ENCODE results near the gene CCNJL. TPM values are rescaled to one million over a fixed set of nuclear protein-coding genes. Genes with fewer than 3 reads are reported as not detected.

CCNJL gene
- total RNA-seq, 1 experiment from 2014 or later = 7.0 TPM

DNA sequence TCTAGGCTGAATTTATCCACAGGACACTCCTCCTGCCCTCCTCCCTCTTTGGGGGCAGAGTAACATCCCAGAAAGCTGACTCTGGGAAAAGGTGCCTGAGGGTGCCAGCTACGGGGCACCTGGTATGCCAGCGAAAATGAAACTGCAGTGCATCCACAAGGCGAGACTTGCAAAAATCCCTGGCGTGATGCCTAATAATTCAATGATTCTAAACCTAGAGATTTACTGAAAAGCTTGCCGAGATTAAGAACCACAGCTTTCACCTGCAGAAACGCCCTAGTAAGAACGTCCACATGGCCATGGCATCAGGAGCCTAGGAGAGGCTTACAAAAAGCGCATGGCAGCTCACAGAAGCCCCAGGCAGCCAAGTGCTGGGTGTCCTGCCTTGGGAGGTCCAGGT lies 20.9 kb downstream of the CCNJL start:
- DNase-seq (ENCODE audit: low read depth) = no peak

DNA sequence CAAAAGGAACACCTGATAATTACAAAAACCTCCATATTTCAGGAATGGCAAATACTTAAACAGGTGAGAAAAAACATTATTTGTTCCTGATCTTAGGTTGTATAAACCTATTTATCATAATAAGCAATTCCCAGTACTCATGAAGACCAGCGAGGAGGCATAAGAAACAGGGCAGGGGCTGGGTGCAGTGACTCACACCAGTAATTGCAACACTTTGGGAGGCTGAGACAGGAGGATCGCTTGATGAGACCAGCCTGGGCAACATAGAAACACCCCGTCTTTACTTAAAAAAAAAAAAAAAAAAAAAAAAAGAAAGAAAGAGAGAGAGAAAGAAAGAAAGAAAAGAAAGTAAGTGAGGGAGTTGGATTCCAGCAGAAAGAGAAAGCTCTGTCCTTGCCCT lies 21.6 kb downstream of the CCNJL start:
- DNase-seq (ENCODE audit: low read depth) = no peak

DNA sequence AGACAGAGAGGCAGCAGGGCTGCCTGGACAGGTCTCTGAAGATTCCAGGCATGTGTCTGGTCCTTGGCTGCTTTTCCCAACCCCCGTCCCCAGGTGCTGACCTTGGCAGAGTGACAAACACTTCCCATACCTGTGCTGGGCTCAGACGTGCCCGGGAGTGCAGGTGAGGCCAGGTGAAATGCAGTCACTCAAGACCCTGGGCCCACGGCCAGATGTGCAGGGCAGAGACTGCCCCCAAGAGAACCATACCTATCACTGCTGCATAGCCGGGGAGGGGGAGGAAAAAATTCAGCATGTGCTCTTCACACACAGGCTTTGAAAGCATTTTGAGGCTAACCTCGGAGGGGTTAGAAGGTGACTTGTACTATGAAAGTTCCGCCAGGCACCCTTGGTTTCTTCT lies 22.6 kb downstream of the CCNJL start:
- no peak for DNase-seq (ENCODE audit: low read depth)

DNA sequence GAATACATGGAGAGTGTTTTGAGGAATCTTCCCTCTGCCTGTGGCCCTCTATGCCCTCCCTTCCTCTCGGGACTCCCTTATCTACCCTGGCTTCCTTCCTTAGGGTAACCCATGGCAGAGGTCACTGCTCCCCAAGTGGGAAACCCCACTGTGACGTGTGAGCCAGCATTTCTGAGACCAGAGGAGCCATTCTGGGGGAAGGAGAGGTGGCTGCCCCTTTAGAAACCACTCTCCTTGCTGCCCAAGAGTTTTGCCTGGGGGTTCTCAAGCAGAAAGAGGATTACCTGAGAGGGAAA lies 23.1 kb downstream of the CCNJL start:
- DNase-seq (ENCODE audit: low read depth) = no peak

DNA sequence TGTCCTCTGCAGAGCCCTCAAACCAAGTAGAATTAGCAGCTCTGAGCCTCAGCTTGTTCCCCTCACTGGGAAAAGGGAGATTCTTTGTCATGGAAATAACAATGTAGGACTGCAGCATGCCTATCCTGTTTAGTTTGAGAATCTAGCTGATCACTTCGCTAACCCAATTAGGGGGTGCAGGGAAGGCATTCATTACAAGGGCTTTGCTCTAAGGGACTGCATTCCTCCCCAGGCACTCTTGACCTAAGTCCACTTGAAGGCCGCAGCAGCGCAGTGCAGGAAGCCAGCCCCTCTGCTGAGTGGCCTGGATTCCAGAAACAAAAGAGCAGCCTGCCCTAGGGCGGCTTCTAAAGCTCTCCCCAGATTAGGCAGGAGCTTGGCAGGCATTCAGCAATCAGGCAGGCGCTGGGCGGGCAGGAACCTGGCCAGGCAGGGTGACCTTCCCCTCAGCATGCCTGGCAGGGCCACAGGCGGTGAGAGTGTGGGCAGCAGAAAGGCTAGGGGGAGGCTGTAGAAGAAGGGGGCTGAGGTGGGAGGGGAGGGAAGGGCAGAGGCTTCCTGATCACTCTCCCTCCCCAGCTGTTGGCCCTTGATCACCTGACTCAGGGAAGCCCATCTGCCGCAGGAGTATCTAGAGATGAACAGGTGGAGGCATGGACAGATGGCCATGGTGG lies 24.8 kb downstream of the CCNJL start:
- peak; percentile 45 for DNase-seq (ENCODE audit: low read depth)

DNA sequence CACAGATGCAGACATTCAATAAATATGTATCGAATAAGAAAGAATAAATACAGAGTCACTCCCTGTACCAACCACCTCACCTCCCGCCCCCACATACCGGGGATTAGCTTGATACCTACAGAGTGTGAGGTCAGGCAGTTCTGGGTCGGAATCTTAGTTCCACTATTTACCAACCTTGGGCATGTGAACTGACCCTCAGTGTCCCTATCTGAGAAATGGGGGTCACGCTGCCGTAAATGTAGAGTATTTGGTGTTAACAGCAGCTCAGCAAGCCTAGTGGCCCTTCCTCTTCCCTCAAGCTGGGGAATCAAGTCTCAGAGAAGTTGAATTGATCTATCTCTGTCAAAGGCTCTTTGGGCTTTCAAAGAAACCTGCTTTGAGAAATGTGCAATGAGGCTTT lies 25.4 kb downstream of the CCNJL start:
- DNase-seq (ENCODE audit: low read depth) = no peak

DNA sequence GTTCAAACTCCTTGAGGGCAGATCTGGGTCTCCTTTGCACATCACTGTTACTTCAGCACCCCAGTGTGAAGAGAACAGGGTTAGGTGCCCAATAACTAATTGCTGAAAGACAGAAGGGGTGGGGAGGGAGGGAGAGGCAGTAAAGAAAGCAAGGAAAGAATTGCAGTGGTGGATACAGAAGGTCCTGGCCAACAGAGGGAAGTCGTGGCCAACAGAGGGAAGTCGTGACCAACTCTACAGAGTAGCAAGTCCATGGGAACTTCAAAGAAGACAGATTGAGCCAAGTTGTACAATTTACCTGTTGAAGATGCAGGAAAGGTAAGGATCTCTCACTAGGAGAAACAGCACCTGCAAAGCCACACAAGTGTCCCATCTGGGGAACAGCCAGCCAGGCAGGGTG lies 27.0 kb downstream of the CCNJL start:
- no peak for DNase-seq (ENCODE audit: low read depth)

DNA sequence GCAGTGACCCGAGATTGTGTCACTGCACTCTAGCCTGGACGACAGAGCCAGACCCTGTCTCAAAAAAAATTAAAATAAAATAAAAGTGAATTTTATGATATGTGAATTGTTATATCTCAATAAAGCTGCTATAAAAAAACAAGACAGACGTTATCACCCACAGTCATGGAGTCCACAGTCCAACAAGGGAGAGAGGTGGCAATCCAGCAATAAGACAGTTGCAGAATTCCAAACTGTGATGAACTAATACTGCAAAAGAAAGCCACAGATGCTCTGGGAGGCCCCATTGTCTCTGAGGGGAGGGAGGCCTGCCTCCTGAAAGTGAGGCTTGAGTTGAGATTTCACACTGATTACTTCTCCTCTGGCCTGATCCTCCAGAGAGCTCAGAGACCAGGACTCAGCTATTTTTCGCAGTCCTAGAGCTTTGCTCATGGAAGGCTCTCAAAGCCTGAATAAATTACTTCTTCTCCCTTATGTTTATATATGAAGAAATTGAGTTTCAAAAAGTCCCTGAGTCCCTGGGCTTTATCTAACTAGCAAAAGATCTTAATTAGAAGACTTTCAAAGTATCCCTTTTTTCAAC lies 28.0 kb downstream of the CCNJL start:
- DNase-seq (ENCODE audit: low read depth) = no peak

DNA sequence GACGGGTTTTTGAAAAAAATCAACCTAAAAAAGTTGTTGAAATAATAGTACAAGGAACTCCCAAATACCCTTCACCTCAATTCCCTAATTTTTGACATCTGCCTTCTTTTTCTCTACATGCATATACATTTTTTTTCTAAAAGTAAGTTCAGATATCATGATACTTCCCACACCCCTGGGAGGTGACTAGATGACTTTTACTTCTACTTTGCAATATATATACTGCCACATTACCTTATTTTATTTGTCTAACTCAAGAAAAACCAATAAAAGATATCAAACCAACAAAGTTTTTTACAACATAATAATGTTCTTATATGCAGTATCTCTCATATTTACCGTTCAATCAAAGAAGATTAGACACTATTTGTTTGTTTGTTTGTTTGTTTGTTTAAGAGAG lies 31.1 kb downstream of the CCNJL start:
- no peak for DNase-seq (ENCODE audit: low read depth)

DNA sequence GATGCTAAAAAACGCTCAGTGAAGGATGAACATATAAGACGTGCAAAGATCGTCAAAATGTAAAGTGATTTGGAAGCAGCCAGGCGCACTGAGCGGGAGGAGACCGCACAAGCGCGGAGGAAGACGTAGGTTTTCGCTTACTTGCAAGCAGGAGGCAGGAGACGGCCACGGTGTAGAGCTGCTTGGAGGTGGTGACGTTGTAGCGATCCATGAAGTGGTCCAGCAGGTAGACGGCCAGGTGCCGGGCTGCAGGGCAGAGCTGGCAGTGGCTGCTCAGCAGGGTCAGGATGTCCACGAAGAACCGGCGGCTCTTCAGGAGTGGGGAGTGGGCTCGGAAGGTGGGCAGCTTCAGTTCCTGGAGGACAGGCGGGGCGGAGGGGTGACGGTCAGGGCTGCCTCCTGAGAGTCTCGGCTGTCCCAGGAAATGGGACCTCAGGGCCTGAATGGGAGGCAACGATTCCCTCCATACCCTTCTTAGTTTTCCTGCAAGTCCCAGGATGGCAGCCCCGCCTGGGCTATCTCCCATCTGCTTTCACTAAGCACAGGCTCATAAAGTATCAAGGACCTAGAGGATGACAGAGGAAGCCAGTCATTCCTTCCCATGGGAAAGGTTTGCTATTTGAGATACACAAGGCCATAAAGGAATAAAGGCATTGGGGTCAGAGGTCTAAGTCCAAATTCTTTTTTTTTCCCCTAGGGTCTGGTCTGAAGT lies 31.8 kb downstream of the CCNJL start:
- DNase-seq (ENCODE audit: low read depth) = no peak

DNA sequence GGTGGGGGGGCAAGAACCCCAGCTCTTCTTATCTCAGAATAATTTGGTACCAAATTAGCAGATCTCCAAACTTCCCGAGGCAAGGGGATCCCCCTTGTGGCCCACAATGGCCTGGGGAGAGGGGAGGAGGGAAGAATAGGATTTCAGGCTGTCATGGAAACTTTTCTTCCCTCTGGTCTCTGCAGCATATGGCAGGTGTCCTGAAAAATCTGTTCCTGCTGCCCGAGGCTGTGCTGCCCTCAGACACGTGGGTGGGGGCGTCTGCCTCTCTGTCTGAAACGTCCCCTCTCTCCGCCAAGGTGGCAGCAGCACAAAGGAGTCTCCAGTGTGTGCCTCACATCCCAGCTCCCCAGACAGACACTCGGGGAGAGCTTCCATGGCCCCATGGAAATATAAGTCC lies 34.0 kb downstream of the CCNJL start:
- no peak for DNase-seq (ENCODE audit: low read depth)

DNA sequence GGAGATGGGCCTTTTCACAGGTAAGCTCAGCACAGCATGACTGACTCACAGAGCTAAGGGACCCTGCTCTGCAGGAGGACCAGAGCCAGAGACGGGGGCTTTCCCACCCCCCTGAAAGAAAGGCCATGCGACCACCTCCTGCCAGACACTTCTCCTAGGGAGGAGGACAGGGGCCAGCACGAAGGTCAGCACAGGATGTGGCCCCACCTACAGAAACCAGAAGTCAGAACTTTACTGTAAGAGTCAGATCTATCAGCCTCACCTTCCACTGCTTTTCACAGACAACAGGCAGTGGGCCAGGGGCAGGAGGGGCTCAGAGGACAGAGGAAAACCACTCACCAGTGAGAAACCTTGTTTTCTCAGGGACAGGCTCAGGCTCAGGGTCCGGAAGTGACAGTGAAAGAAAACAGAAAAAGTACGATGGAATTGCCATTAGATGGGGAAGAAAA lies 37.9 kb downstream of the CCNJL start:
- no peak for DNase-seq (ENCODE audit: low read depth)

DNA sequence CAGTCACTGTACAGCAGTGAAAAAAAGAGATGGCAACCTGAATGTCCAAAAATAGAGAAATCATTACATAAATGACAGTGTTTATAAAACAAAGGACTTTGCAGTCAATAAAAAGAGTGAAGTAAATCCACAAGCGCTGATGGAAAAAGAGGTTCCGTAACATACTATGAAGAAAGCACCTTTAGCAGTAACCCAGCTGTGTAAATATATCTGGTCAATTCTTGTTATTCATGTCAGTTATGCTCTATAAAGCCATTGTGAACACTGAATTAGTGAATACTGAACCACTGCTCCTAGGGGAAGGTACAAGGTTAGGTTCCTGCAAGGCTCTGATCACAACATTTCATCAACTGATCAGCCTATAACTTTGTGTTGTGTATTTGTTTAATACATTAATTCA lies 39.5 kb downstream of the CCNJL start:
- no peak for DNase-seq (ENCODE audit: low read depth)

DNA sequence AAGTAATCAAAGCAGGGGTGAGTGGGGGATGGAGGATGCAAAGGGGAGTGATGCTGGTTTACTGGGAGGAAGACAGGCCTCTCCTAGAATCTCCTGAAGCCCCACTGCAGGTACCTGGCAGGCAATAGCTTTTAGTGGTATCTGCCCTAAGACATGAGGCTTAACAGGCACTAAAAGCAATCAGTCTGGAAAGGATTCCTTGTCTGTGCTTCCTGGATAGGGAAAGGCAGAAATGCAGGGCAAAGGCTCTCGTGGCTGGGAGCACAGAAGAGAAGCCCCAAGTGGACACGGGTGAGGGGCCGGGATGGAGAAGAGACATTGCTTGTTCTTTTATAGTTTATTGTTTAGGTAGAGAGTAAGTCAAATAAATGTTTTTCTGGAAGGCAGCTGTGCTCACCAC lies 40.1 kb downstream of the CCNJL start:
- DNase-seq (ENCODE audit: low read depth) = no peak

DNA sequence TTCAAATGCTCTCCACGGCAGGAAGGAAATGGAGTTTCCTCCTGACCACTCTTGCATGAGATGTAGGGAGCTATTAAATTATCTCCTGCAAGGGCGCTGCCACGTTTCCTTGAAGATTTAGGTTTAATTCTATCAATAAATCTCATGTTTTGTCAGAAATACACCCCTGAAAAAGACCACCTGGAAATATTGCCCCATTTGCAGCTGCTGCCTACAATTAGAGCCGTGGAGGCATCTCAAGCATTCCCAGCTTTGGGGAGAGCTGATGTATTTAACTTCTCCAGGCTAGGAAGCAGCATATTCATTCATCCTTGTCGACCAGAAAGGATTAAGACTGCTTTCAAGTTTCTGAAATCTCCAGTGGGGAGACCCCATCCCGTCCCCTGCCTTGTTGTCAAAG lies 40.5 kb downstream of the CCNJL start:
- no peak for DNase-seq (ENCODE audit: low read depth)

DNA sequence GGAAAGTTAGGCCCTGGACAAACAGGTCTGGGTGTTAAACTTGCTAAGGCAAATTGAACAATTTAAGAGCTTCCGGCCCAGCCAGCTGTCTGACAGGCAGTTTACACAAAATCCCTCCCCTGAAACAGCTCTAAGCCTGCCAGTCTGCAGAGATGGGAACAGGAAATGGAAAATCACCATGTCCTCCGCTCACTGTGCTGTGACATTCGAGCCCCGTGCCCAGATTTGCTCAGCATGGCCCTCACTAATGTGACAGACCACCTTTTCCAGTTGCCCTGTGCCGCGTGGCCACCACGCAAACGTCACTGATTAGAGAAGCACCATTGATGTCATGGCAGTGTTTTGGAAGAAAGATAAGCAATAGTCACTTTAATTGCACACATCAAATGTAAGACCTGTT lies 41.0 kb downstream of the CCNJL start:
- DNase-seq (ENCODE audit: low read depth) = no peak

DNA sequence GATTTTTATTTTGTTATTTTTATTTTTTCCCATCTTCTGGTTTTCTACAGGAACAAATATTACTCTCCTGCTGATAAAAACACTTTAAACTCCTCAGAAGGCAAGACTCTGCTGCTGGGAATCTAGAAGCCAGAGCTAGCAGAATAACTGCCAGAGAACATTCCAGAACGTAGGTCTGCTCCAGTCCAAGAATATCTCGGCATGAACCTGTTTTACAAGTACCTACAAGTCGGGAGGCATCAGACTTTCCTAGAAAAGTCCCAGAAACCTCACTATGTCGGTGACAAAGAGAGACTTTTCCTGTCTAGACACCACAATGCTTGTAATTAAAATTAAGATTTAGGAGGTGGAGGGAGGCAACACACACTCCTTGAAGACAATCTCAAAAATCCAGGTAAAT lies 41.7 kb downstream of the CCNJL start:
- DNase-seq (ENCODE audit: low read depth) = no peak

DNA sequence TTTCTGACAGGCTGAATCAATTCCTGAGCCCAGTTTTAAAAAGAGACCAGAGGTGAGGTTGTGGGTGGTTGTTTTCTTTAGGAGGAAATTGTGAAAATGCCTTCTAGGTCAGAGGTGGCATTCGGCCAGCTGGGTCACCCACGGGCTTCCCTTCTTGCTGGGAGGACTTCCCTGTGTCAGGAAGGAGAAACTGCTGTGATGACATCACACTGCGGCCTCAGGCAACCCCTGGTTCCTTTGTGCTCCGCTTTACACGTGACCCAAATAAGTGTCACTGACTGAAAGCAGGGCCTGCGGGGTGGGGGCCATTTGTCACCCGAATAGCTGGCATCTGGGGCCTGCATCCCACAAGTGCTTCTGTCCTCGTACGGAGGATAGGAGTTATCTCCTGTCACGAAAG lies 43.3 kb downstream of the CCNJL start:
- DNase-seq (ENCODE audit: low read depth) = peak; percentile 66

DNA sequence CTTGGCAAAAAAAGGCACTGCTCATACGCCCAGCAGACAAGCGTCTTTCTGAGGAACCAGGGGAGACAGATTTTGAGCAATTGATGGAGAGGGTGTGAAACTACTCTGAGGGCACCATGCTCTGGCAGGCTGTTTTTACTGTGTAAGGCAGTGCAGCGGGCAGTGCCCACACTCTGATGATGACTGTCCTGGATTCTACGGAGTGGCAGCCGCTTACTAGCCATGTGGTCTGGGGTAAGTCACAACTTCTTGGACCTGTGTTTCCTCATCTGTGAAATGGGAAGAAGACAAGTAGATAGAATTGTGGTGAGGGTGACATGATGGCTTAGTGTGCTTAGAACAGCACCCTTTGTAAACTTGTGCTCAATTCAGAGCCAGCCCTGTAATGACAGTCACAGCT lies 44.2 kb downstream of the CCNJL start:
- no peak for DNase-seq (ENCODE audit: low read depth)

DNA sequence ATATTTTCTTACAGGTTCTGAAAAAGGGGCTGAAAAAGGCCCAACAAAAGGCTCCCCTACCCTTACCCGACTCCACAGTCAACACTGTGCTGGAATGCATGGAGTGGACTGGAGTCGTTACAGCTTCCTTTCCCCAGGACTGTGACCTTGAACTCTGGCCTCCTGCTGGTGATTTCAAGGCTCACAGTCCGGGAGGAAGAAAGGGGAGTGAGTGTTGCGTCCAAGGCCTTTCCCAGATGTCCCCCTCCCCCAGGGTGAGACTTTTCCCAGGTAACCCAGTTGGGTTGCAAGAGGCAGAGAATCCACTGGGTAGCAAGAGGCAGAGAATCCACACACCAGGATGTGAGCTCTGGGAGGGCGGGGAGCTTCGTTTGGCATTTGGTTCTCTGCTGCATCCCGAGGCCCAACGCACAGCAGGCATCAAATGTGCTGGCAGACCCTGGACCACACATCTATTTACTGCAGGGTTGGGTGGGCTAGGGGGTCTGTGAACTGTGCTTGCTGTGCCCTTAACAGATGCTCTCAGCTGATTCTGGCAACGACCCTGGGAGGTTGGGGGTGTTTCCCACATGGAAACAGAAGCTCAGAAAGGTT lies 45.5 kb downstream of the CCNJL start:
- DNase-seq (ENCODE audit: low read depth) = no peak

DNA sequence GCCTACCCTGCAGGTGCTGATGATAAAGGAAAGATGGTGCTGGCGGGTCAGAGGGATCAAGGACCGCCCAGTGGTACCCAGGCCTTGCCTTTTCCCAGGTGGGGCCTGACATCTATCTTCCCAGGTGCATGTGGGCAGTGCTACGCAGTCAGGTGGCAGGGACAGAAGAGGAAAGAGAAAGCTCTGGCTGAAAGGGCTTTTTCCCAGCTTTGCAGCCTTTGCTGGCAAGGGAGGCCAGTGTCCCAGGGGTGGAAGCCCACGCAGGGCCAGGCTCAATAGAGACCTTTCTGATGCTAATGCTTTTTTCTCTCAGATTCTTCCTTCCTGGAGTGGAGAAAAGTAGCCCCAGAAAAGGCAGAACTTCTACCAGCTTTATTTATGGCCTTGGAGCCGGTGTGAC lies 46.3 kb downstream of the CCNJL start:
- DNase-seq (ENCODE audit: low read depth) = no peak

DNA sequence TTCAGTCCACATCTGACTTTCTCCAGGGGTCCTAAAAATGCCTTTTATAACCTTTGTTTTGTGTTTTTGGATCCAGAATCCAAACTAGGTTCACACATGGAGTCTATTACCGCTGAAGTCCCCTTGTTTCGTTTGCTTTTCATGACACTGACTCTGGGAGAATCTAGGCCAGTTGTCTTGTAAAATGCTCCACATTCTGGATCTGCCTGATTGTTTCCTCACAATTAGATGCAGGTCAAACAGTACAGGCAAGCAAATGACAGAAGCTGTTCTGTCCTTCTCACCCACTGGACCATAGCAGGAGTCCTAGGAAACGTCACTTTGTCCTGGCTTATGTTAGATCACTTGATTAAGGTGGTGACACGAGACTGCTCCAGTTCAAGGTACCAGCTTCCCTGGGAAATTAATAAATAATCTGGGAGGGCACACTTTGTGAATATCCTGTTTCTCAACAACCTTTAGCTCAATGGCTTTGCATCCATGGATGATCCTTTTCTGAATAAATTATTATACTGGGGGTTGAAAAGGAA lies 49.0 kb downstream of the CCNJL start:
- DNase-seq (ENCODE audit: low read depth) = no peak
